AG08396 (cell line): Measurements from ENCODE around the gene VILL.
"Not testable (repeated sequence)": the region's sequence is repeated elsewhere in the genome, so short reads cannot be mapped to it uniquely, and the experiment has no call there.

Experiments
- DNase-seq: peaks from one replicate; pipeline ENCODE4 v3.0.0; 2012; ENCODE audit warnings: low spot score, mixed read lengths

VILL gene

GRCh38 chr3:37963635-37964034 lies 27.0 kb upstream of the VILL start:
- DNase-seq, result no peak

GRCh38 chr3:37964146-37964545 lies 26.4 kb upstream of the VILL start:
- DNase-seq, result no peak

GRCh38 chr3:37964716-37965115 lies 25.9 kb upstream of the VILL start:
- DNase-seq, result no peak

GRCh38 chr3:37967260-37967881 lies 23.2 kb upstream of the VILL start:
- peak; percentile 74 for DNase-seq

- no peak for DNase-seq
Observed at GRCh38 chr3:37968199-37968598, 22.4 kb upstream of the VILL start.

GRCh38 chr3:37968813-37969595 lies 21.6 kb upstream of the VILL start:
- DNase-seq, result no peak

- DNase-seq, result no peak
Observed at GRCh38 chr3:37969596-37970100, 20.9 kb upstream of the VILL start.

GRCh38 chr3:37970802-37971201 lies 19.8 kb upstream of the VILL start:
- DNase-seq, result no peak

GRCh38 chr3:37971467-37971866 lies 19.1 kb upstream of the VILL start:
- DNase-seq, result no peak

- not testable (repeated sequence) for DNase-seq
Observed at GRCh38 chr3:37972056-37972455, 18.5 kb upstream of the VILL start.

GRCh38 chr3:37973246-37974054 lies 17.1 kb upstream of the VILL start:
- no peak for DNase-seq

GRCh38 chr3:37974121-37975083 lies 16.2 kb upstream of the VILL start:
- DNase-seq, result peak; percentile 60

- no peak for DNase-seq
Observed at GRCh38 chr3:37979541-37980461, 10.8 kb upstream of the VILL start.

GRCh38 chr3:37980462-37981347 lies 9.9 kb upstream of the VILL start:
- DNase-seq, result no peak

GRCh38 chr3:37981348-37981664 lies 9.3 kb upstream of the VILL start:
- no peak for DNase-seq

- DNase-seq, result no peak
Observed at GRCh38 chr3:37982331-37982730, 8.3 kb upstream of the VILL start.

GRCh38 chr3:37984051-37984450 lies 6.5 kb upstream of the VILL start:
- DNase-seq, result no peak

GRCh38 chr3:37984596-37984995 lies 6.0 kb upstream of the VILL start:
- no peak for DNase-seq

- no peak for DNase-seq
Observed at GRCh38 chr3:37985637-37986320, 4.8 kb upstream of the VILL start.
